ENCODE data around the gene TRHDE. TPM values are rescaled to one million over a fixed set of nuclear protein-coding genes. Genes with fewer than 3 reads are reported as not detected.

TRHDE gene
- total and polyA plus RNA-seq, 2 donors (not counting 1 experiment from before 2014, with no cell fraction given) = 7.3 to 8.8 TPM

DNA sequence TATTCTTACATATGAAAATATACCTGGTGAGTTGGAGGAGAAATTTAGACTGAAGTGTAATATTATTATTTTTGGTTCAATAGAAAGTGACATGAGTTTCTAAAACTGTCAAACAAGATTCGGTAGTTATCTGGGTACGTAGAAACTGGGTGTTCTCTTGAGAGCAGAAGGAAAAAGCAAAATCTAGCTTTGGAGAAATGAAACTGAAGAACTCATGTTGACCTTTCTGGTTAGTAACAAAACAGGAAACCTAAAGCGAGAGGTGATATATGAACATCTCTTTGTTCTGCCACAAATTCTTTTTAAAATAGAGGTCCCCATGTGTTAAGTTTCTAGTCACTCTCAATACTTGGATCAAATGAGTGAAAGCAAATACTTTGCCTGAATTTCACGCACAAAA, 401.7 kb downstream of the TRHDE start:
- Histone ChIP-seq H3K36me3 (ENCODE audit: control insufficient read depth, insufficient read depth, low read length) (no peaks in the 10 kb centered on the region), H3K9ac (ENCODE audit: insufficient read depth, low read length) (no peak overlapping the region), H3K9me3 (ENCODE audit: control insufficient read depth, insufficient read depth, low read depth, low read length) (no peaks in the 10 kb centered on the region), H3K4me3 (replicated peaks in 1 of 4; ENCODE audit: control extremely low read depth in 1 of 4, insufficient read depth in 1 of 4, low read depth in 3 of 4, low read length in 4 of 4) (no peak overlapping the region), H3K27me3 (ENCODE audit: control insufficient read depth, insufficient read depth, low read length) (no peaks in the 10 kb centered on the region), H3K79me2 (ENCODE audit: control insufficient read depth, insufficient read depth, low read length) (no peaks in the 10 kb centered on the region), H4K20me1 (ENCODE audit: control insufficient read depth, extremely low read depth, insufficient read depth, low read length) (no peaks in the 10 kb centered on the region), H3K4me2 (ENCODE audit: extremely low read depth, insufficient read depth, low read length) (no peak overlapping the region), H3K4me1 (ENCODE audit: control insufficient read depth, extremely low read depth, insufficient read depth, low read length) (no peaks in the 10 kb centered on the region), H3K27ac (ENCODE audit: insufficient read depth, low read length) (no peak overlapping the region), H2AFZ (ENCODE audit: low read length) (no peak overlapping the region)
- no peak for DNase-seq (ENCODE audit: low read depth in 2 of 2)
- TF ChIP-seq EZH2 (IDR thresholded peaks at IDR 0.05; ENCODE audit: low read length, missing control alignments) = no peak
- TF ChIP-seq, protein P1, sequence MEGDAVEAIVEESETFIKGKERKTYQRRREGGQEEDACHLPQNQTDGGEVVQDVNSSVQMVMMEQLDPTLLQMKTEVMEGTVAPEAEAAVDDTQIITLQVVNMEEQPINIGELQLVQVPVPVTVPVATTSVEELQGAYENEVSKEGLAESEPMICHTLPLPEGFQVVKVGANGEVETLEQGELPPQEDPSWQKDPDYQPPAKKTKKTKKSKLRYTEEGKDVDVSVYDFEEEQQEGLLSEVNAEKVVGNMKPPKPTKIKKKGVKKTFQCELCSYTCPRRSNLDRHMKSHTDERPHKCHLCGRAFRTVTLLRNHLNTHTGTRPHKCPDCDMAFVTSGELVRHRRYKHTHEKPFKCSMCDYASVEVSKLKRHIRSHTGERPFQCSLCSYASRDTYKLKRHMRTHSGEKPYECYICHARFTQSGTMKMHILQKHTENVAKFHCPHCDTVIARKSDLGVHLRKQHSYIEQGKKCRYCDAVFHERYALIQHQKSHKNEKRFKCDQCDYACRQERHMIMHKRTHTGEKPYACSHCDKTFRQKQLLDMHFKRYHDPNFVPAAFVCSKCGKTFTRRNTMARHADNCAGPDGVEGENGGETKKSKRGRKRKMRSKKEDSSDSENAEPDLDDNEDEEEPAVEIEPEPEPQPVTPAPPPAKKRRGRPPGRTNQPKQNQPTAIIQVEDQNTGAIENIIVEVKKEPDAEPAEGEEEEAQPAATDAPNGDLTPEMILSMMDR (conservative IDR thresholded peaks at IDR 0.05 in 1 of 2, IDR thresholded peaks at IDR 0.05 in 1 of 2; ENCODE audit: low read depth in 1 of 2, low read length in 2 of 2) = no peak

DNA sequence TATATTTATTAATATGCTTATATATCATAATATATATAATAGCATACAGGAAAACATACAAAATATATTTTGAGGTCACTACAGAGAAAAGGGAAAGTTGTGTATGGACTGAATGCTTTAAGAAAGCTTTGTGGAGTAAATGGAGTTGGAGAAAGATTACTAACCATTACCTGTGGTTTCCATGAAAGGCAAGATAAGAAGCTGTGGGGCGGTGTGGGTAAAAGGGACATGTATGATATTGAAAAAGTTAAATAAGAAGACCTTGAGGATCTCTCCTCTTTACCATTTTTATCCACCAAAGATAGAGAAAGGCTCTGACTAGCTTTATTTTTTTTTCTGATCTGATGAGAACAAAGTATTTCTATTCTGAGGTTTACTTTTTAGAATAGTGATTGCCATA, 404.4 kb downstream of the TRHDE start:
- H3K27me3 ChIP-seq (ENCODE audit: control insufficient read depth, insufficient read depth, low read length) = no peaks in the 10 kb centered on the region
- H3K4me1 ChIP-seq (ENCODE audit: control insufficient read depth, extremely low read depth, insufficient read depth, low read length) = no peaks in the 10 kb centered on the region
- no peaks in the 10 kb centered on the region for H3K79me2 ChIP-seq (ENCODE audit: control insufficient read depth, insufficient read depth, low read length)
- H3K36me3 ChIP-seq (ENCODE audit: control insufficient read depth, insufficient read depth, low read length) = no peaks in the 10 kb centered on the region
- no peak overlapping the region for H3K27ac ChIP-seq (ENCODE audit: insufficient read depth, low read length)
- H2AFZ ChIP-seq (ENCODE audit: low read length) = no peak overlapping the region
- H3K9ac ChIP-seq (ENCODE audit: insufficient read depth, low read length) = no peak overlapping the region
- no peaks in the 10 kb centered on the region for H3K9me3 ChIP-seq (ENCODE audit: control insufficient read depth, insufficient read depth, low read depth, low read length)
- H3K4me3 ChIP-seq (replicated peaks in 1 of 4; ENCODE audit: control extremely low read depth in 1 of 4, insufficient read depth in 1 of 4, low read depth in 3 of 4, low read length in 4 of 4) = no peak overlapping the region
- DNase-seq (ENCODE audit: low read depth in 2 of 2) = no peak
- no peak overlapping the region for H3K4me2 ChIP-seq (ENCODE audit: extremely low read depth, insufficient read depth, low read length)
- H4K20me1 ChIP-seq (ENCODE audit: control insufficient read depth, extremely low read depth, insufficient read depth, low read length) = no peaks in the 10 kb centered on the region
- TF ChIP-seq EZH2 (IDR thresholded peaks at IDR 0.05; ENCODE audit: low read length, missing control alignments) = no peak
- TF ChIP-seq, protein P1 (conservative IDR thresholded peaks at IDR 0.05 in 1 of 2, IDR thresholded peaks at IDR 0.05 in 1 of 2; ENCODE audit: low read depth in 1 of 2, low read length in 2 of 2) = no peak

DNA sequence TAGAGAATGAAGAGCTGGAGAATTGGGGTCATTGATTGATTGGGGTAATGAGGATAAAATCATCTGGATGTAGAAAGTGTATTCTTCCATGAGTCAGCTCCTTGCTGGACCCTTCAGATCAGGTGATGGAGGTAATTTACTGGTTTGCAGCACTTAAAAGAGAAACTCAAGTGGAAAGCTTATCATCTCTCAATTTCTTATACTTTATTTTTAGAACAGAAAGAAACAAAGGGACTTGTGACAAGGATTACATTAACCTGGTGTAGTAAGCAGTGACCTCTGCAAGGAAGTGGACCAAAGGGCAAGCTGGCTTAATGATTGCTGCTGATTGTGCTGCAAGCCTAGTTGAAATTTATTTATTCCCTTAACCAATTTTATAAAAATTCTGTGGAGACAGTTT, 405.0 kb downstream of the TRHDE start:
- Histone ChIP-seq H3K9me3 (ENCODE audit: control insufficient read depth, insufficient read depth, low read depth, low read length) (no peaks in the 10 kb centered on the region), H3K4me2 (ENCODE audit: extremely low read depth, insufficient read depth, low read length) (no peak overlapping the region), H4K20me1 (ENCODE audit: control insufficient read depth, extremely low read depth, insufficient read depth, low read length) (no peaks in the 10 kb centered on the region), H3K4me3 (replicated peaks in 1 of 4; ENCODE audit: control extremely low read depth in 1 of 4, insufficient read depth in 1 of 4, low read depth in 3 of 4, low read length in 4 of 4) (no peak overlapping the region), H3K79me2 (ENCODE audit: control insufficient read depth, insufficient read depth, low read length) (no peaks in the 10 kb centered on the region), H3K9ac (ENCODE audit: insufficient read depth, low read length) (no peak overlapping the region), H3K27me3 (ENCODE audit: control insufficient read depth, insufficient read depth, low read length) (no peaks in the 10 kb centered on the region), H2AFZ (ENCODE audit: low read length) (no peak overlapping the region), H3K36me3 (ENCODE audit: control insufficient read depth, insufficient read depth, low read length) (no peaks in the 10 kb centered on the region), H3K4me1 (ENCODE audit: control insufficient read depth, extremely low read depth, insufficient read depth, low read length) (no peaks in the 10 kb centered on the region), H3K27ac (ENCODE audit: insufficient read depth, low read length) (no peak overlapping the region)
- DNase-seq (ENCODE audit: low read depth in 2 of 2) = no peak
- TF ChIP-seq EZH2 (IDR thresholded peaks at IDR 0.05; ENCODE audit: low read length, missing control alignments) = no peak
- TF ChIP-seq, protein P1 (conservative IDR thresholded peaks at IDR 0.05 in 1 of 2, IDR thresholded peaks at IDR 0.05 in 1 of 2; ENCODE audit: low read depth in 1 of 2, low read length in 2 of 2) = no peak

Data from fibroblast of lung (primary cell).